Lung (tissue), 12 donors: ENCODE data around the gene KLHL26. TPM values are rescaled to one million over a fixed set of nuclear protein-coding genes. Genes with fewer than 3 reads are reported as not detected.

ENCODE experiments used
- ATAC-seq: fragments of 200-7000 bp; cut with Tn5 transposase; one replicate; pipeline ENCODE4 v1.9.1; 2020; ENCODE audit warnings: moderate number of reproducible peaks; ENCODE audit not compliant: insufficient read depth, low FRiP score
- DNase-seq, 3 donors: peaks; one replicate each; pipeline ENCODE4 v3.0.0-alpha.2; 2013 to 2017
- H3K27ac ChIP-seq, 2 donors: one replicate each; pipeline ENCODE4 v1.5.1; 2013; ENCODE audit warnings: mild to moderate bottlenecking in 2 of 2, moderate library complexity in 2 of 2, control low read depth in 1 of 2, inconsistent platforms in 1 of 2, low read depth in 1 of 2, low read length in 1 of 2
- H3K27me3 ChIP-seq, 3 donors: one replicate each; pipeline ENCODE4 v1.5.1; 2013; ENCODE audit warnings: low read length in 2 of 3; ENCODE audit not compliant: control insufficient read depth in 3 of 3, insufficient read depth in 3 of 3
- H3K36me3 ChIP-seq, 4 donors: one replicate each; pipeline ENCODE4 v1.5.1; 2013; ENCODE audit warnings: low read length in 4 of 4, mild to moderate bottlenecking in 1 of 4, moderate library complexity in 1 of 4; ENCODE audit not compliant: control insufficient read depth in 4 of 4, insufficient read depth in 4 of 4
- H3K4me1 ChIP-seq, 5 donors: one replicate each; pipeline ENCODE4 v1.5.1; 2013; ENCODE audit warnings: low read length in 5 of 5, mild to moderate bottlenecking in 2 of 5, moderate library complexity in 1 of 5; ENCODE audit not compliant: control insufficient read depth in 5 of 5, insufficient read depth in 5 of 5
- H3K4me3 ChIP-seq: one replicate; pipeline ENCODE4 v1.5.1; 2013; ENCODE audit warnings: mild to moderate bottlenecking, control low read depth, moderate library complexity
- H3K9ac ChIP-seq, 2 donors: one replicate each; pipeline ENCODE4 v1.5.1; 2013; ENCODE audit warnings: low read length in 2 of 2, control low read depth in 1 of 2; ENCODE audit not compliant: insufficient read depth in 1 of 2
- H3K9me3 ChIP-seq, 4 donors: one replicate each; pipeline ENCODE4 v1.5.1; 2013; ENCODE audit warnings: low read length in 3 of 4, mild to moderate bottlenecking in 1 of 4, moderate library complexity in 1 of 4; ENCODE audit not compliant: control insufficient read depth in 4 of 4, insufficient read depth in 3 of 4
- CTCF ChIP-seq: IDR thresholded peaks from 2 replicates; pipeline ENCODE4 v1.5.1; 2012; ENCODE audit warnings: mild to moderate bottlenecking; ENCODE audit errors: control extremely low read depth, extremely low read depth
- WGBS, 2 donors: extraction: QIAGEN DNeasy Blood & Tissue Kit; methylation state at CpG; one replicate each; pipeline ENCODE4 v1.1.7; 2013; 5-methylcytosine and 5-hydroxymethylcytosine counted together
- polyA plus RNA-seq, 2 donors: library from polyadenylated mRNA; stranded (reverse); fragments of 200-250 nt; gene quantifications; one replicate each; pipeline ENCODE4 v1.2.1, GENCODE V29; 2013
- total RNA-seq, 2 donors: library from RNA; depleted of rRNA in 1 of 2; stranded (reverse); fragments of >200 nt in 1 of 2; gene quantifications; one replicate each; pipeline ENCODE4 v1.2.1, GENCODE V29; 2014 to 2021
- donor health status: control.
- donor health status: control.
- donor health status: Bipolar disorder and iron deficiency.
- donor health status: healthy.
- donor health status: DM: yes; HTN: yes; CAD: no.

KLHL26 gene
- total and polyA plus RNA-seq, 4 donors, result 4.1 to 18.0 (median 8.4) TPM

- ATAC-seq (no peak), DNase-seq (no peak)
- H3K4me3 ChIP-seq, result no peak overlapping the region
- H3K4me1 ChIP-seq, result peaks cover 0 to 36% (median 20%) of the 10 kb centered on the region in 5 donors
- no peaks in the 10 kb centered on the region for H3K9me3 ChIP-seq
- no peaks in the 10 kb centered on the region for H3K27me3 ChIP-seq
- no peak for TF ChIP-seq CTCF
- WGBS, 2 donors, result 91 to 97% methylated on average over 10 of the region's 10 CpGs
- H3K36me3 ChIP-seq, result no peaks in the 10 kb centered on the region
- no peak overlapping the region for H3K9ac ChIP-seq
- H3K27ac ChIP-seq, result no peak overlapping the region
Measured at GRCh38 chr19:18647807-18648206, 11.0 kb downstream of the KLHL26 start.

GRCh38 chr19:18648973-18649315 is 12.1 kb downstream of the KLHL26 start:
- no peak overlapping the region for H3K4me3 ChIP-seq
- peak overlapping the region in 1 of 2 donors; percentile 20 for H3K9ac ChIP-seq
- H3K4me1 ChIP-seq, result peaks cover 0 to 36% (median 20%) of the 10 kb centered on the region in 5 donors
- no peaks in the 10 kb centered on the region for H3K36me3 ChIP-seq
- ATAC-seq (no peak), DNase-seq (peak in 2 of 3 donors; percentile 38 to 61)
- no peaks in the 10 kb centered on the region for H3K27me3 ChIP-seq
- H3K27ac ChIP-seq, result peak overlapping the region in 1 of 2 donors; percentile 83
- 54 to 55% methylated on average over 13 of the region's 13 CpGs for WGBS, 2 donors
- no peaks in the 10 kb centered on the region for H3K9me3 ChIP-seq
- TF ChIP-seq CTCF, result no peak

GRCh38 chr19:18649371-18650020 is 12.7 kb downstream of the KLHL26 start:
- DNase-seq (peak; percentile 77 to 86 (median 81)), ATAC-seq (no peak)
- 4 to 22% methylated on average over 23 to 25 of the region's 25 CpGs for WGBS, 2 donors

More at GRCh38 chr19:18649371-18650020, 12.7 kb downstream of the KLHL26 start:
- peak overlapping the region in 1 of 2 donors; percentile 20 for H3K9ac ChIP-seq
- peaks cover 0 to 36% (median 20%) of the 10 kb centered on the region in 5 donors for H3K4me1 ChIP-seq
- TF ChIP-seq CTCF, result no peak
- H3K9me3 ChIP-seq, result no peaks in the 10 kb centered on the region
- peak overlapping the region; percentile 61 to 83 for H3K27ac ChIP-seq
- no peaks in the 10 kb centered on the region for H3K36me3 ChIP-seq
- H3K27me3 ChIP-seq, result no peaks in the 10 kb centered on the region
- H3K4me3 ChIP-seq, result no peak overlapping the region
